GM18511 (cell line): ENCODE measurements around the gene VILL.

Experiments
- ATAC-seq: cut with Tn5 transposase; IDR thresholded peaks from one replicate; pipeline ENCODE4 v1.9.1; 2021; ENCODE audit warnings: mild to moderate bottlenecking, moderate library complexity; ENCODE audit not compliant: unreplicated experiment

Gene VILL

DNA sequence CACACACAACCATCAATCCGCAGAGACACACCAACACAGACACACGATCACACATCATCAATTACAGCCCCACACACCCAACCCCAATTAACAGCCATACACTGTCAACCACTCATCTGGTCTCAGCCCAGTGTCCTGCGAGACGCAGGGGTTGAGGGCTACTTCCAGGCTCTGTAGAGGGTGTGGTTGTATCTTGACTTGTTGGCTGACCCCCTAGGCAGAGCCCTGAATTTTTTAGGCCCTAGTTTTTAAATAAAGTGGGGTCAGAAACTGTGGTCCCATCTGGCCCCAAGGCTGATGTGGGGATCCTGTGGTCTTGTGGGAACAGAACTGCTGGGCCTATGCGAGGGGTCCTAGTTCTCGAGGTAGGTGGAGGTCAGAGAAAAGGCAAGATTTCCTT, 9.2 kb downstream of the VILL start:
- ATAC-seq: no peak

DNA sequence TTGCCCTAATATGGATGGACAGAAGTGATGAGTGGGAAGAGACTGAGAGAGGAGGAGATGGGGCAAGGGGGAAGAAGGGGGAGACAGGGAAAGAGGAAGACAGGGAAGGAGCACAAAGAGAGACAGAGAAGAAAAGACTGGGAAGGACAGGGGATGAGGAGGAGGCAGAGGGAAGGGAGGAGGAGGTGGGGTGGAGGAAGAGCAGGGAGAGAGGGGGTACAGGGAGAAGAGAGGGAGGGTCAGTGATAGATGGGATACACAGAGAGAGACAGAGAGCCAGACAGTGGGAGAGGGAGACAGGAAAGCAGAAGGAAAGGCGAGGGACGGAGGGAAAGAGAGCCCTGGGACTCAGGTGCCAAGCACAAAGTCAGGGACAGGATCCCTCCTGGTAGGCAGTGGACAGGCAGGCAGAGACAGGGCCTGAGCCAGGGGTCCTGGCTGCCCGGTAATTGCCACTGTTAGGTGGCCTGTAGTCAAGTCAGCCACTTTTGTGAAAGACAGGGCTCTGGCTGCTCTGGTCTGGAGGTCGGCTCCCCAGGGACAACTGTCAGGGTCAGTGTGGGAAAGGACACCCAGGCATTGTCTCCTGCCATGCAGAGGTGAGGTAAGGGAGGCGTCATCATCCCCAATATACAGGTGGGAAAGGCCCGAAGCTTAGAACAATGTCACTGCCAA, 9.8 kb downstream of the VILL start:
- no peak for ATAC-seq

DNA sequence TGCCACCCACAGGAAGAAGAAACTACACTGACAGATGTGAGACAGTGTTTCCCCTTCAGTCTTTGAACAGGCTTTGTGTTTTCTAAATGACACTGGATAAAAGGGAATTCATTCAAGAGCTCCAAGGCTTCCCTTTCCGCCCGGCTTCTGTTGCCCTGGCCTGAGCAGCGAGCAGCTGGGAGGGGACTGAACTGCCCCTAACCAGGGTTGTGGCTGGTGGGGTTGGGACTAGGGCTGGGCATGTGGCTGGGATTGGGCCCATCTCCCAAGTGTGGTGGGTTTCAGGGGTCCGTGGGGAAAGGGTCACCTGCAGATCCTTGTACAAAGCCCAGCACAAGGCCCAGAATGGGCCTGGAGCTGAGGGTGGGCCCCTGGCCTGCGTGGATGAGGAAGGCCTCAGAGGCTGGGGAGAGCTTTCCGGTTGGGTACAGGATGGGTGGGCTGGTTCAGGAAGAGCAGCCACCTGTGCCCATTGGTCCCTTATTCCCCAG, 10.4 kb downstream of the VILL start:
- no peak for ATAC-seq

DNA sequence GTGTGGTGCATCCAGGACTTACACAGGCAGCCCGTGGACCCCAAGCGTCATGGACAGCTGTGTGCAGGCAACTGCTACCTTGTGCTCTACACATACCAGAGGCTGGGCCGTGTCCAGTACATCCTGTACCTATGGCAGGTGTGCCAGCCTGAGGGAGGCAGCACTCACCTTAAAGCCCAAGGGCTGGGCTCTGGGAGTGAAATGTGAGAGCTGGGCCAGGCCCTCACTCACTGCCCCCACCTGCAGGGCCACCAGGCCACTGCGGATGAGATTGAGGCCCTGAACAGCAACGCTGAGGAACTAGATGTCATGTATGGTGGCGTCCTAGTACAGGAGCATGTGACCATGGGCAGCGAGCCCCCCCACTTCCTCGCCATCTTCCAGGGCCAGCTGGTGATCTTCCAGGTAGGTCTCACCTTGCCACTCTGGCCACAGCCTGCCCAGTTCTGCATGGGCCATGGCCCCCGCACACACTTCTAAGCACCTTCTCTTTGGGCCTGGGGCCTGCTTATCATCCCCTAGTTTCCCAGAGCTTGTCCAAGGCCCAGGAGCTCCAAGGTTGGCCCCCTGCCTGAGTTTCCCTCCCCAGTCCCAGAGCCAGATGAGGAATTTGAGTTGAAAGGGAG, 11.0 kb downstream of the VILL start:
- ATAC-seq: no peak

DNA sequence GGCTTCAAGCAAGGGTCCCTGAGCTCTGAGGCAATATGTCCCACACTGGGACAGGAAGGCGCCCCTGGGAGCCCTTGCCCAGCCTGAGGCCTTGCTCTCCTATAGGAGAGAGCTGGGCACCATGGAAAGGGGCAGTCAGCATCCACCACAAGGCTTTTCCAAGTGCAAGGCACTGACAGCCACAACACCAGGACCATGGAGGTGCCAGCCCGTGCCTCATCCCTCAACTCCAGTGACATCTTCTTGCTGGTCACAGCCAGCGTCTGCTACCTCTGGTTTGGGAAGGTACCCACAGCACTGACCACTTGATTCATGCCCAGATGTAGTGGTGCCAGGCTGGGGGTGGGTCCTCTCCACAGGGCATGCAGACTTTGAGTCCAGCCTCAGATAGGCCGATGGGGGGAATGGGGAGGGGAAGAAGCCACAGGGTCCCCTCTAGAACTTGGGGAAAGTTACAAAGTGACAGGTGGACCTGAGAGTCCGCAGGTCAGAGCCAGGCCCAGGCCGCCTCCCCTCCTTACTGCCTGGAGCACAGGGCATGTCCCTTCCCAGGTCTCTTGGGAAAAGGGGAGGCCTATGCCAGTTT, 11.8 kb downstream of the VILL start:
- no peak for ATAC-seq

DNA sequence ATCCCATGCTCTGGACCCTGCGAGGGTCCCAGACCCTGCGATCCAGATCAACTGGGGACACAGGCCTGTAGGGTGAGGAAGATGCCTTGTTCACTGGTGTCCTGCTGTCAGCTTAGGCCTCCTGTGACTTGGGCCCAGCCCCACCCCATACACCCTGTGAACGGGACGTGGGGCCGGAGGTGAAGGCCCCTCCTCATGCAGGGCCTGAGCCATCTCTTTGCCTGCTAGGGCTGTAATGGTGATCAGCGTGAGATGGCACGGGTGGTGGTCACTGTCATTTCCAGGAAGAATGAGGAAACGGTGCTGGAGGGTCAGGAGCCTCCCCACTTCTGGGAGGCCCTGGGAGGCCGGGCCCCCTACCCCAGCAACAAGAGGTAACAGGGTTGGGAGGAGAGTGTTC, 12.4 kb downstream of the VILL start:
- no peak for ATAC-seq

DNA sequence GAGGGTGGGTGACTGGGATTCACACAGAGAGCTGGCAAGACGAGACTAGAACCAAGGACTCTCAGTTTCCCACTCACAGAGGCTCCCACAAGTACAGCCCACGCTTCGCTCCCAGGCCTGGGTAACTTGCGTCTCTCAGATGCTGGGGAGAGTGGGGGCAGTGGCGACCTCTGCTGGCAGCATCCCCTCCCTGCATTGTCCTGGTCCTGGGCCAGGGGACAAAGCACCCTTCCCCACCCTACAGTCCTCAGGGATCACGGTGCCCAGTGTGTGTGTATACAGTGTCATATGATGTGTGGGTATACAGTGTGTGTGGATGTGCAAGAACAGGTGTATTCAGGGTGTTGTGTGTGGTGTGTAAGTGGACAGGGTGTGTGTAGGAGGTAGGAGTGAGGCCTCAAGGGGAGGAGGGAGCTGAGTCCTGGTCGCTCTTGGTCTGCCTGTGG, 12.8 kb downstream of the VILL start:
- ATAC-seq: no peak

DNA sequence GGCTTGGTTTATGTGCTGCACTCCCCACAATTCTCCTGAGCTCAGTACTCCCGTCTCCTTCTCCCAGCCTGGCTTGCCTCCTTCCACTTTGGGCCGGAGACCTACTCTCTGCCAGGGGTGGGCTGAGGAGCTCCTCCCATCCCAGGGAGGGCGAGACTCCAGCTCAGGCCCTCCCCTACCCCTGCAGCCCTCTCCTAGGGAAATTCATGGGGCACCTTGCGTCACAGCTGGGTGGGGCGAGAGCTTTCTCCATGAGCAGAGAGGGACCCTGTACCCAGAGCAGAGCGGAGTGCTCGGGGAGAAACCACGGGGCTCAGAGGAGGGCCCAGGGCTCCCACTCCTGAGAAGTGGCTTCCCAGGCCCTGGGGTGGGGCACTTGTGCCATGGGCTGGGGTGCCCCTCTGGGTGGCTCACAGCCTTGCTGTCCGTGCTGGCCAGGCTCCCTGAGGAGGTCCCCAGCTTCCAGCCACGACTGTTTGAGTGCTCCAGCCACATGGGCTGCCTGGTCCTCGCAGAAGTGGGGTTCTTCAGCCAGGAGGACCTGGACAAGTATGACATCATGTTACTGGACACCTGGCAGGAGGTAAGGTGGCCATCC, 13.3 kb downstream of the VILL start:
- ATAC-seq: no peak

DNA sequence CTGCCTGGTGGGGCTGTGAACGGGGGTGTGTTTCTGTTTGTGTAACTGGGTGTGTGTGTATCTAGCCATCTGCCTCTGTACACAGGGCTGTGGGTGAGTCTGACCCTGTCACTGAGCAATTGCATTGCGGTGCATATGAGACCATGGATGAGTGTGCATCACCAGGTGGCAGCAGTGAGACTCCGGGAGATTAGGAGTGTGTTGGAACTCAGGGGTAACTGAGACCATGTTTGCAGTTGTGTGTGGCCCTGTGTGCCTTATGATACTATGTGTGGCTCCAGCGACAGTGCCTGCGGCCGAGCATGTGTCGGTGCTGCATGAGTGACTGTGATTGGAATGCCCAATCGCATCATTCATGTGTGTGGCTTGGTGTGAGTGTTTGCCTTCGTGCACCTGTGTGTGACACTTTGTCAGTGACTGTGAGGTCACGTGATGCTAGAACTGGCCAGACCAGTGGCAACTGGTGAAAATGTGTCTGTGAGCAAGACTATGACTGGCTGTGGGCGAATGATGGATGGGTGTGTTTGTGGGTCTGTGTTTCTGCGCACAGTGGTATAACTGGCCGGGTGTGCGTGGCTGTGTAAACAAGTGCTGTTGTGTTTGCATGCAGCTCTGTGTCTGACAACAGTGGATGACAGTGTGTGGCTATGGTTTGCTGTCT, 14.0 kb downstream of the VILL start:
- peak; percentile 73 for ATAC-seq

DNA sequence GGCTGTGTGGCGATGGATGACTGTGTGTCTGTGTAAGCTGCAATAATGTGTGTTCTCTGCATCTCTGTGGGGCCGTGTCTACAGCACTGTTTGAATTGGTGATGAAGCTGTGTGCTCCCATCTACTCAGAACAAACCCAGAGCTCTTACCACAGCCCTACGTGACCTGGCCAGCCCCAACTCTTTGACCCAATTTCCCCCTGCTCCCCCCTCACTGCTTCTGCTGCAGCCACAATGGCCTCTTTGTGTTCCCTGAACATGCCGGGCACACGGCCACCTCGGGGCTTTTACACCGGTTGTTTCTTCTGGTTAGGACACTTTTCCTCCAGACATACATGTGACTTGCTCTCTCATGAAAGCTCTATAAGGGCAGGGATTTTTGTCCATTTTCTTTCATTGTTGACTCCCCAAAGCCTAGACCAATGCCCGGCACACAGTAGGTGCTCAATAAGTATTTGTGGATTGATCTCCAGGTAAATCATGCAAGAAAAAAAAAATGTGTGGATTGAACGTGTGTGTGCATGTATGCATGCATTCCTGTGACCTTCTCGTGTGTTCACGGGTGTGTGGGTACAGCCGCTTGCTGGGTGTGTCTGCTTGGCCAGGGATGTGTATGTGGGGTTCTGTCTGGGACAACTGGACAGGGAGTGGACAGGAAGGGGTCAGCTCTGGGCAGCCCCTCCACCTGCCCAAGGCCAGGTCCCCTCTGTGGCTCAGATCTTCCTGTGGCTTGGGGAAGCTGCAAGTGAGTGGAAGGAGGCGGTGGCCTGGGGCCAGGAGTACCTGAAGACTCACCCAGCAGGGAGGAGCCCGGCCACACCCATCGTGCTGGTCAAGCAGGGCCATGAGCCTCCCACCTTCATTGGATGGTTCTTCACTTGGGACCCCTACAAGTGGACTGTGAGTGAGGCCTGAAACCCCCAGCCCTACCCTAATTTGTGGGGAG, 14.8 kb downstream of the VILL start:
- no peak for ATAC-seq

DNA sequence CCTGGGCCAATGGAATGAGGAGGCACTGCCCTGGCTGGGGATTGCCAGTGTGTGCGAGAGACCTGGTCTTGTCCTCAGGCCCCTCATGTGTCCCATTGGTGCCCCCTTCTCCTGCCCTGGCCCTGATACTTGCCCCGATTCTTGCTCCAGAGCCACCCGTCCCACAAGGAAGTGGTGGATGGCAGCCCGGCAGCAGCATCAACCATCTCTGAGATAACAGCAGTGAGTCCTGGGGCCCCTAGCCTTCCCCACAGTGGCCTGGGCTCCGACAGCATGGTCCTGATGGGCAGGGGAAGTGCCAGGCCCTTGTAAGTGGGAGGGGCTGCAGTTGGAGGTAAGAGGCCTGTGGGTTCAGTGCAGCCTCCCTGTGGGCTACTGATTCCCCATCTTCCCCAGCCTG, 15.4 kb downstream of the VILL start:
- no peak for ATAC-seq

DNA sequence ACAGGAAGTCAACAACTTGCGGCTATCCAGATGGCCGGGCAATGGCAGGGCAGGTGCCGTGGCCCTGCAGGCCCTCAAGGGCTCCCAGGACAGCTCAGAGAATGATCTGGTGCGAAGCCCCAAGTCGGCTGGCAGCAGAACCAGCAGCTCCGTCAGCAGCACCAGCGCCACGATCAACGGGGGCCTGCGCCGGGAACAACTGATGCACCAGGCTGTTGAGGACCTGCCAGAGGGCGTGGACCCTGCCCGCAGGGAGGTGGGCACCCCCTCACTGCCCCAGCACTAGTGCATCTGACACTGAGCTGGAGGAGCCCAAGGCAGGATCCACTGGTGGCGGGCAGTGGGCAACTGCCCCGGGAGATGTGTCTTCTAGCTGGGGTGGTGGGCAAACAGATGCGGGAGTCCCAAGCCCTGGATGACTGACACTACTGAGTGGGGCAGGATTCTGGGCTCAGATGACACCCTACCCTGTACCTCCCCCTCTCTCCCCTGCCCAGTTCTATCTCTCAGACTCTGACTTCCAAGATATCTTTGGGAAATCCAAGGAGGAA, 15.9 kb downstream of the VILL start:
- no peak for ATAC-seq

DNA sequence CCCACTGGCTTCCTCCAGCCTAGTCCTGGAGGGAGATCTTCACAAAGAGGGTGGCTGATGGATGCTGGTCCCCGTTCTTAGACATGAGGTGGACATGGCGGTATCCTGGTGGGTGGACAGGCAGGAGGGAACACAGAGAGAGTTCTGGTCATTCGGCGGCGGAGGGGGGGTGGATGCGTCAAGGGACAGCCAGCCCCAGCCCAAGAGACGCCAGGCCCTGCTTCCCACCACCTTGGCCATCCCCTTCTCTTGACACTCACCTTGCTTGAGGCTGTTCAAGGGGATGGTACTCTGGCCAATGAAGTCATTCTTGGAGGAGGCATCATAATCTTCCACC, 17.1 kb downstream of the VILL start:
- ATAC-seq: no peak

DNA sequence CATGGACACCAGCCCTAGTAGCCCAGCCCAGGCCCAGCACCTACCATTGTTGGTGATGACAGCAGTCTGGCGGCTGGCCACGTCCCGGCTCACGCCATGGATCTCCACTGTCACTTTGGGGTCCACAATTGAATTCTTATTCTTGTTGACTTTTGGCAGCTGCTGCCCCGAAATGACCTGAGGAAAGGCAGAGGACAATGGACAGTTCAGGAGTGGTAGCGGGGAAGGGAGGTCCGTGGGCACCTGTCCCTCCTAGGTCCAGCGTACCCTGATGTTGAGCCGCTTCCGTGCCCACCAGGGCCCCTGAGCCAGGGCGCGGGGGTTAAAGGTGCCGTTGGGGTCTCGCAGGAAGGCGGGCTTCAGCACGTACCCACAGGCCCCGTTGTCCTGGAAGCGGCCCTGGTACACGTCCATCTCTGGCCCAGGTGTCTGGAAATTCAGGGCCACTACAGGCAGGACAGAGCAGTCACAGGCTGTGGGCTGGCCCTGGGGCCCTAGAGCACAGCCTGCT, 17.7 kb downstream of the VILL start:
- no peak for ATAC-seq

DNA sequence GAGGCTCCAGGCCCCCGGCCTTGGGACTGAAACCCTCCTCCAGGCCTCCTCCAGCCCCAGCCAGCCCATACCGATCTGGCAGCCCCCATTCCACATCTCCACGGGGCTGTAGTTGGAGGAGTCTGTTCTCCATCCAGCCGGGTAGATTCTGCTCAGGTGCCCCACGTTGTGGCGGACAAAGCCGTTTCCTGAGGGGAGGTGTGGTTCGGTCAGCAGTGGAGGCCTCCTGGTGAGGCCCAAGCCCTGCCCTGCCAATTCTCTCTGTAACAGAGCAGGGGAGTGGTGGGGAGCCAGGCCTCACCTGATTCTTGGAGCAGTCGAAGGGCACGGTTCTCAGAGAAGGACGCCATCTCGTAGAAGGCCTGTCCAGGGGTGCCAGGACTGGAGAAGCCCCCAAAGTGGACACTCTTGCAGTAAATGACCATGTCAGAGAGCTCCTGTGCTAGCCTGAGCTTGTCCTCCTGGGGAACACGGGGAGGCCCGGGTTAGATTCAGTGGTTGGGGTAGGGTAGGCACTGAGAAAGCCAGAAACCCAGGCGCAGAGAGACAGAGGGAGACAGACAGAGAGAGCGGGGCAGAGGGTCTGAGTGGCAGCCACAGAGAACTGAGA, 18.5 kb downstream of the VILL start:
- no peak for ATAC-seq

DNA sequence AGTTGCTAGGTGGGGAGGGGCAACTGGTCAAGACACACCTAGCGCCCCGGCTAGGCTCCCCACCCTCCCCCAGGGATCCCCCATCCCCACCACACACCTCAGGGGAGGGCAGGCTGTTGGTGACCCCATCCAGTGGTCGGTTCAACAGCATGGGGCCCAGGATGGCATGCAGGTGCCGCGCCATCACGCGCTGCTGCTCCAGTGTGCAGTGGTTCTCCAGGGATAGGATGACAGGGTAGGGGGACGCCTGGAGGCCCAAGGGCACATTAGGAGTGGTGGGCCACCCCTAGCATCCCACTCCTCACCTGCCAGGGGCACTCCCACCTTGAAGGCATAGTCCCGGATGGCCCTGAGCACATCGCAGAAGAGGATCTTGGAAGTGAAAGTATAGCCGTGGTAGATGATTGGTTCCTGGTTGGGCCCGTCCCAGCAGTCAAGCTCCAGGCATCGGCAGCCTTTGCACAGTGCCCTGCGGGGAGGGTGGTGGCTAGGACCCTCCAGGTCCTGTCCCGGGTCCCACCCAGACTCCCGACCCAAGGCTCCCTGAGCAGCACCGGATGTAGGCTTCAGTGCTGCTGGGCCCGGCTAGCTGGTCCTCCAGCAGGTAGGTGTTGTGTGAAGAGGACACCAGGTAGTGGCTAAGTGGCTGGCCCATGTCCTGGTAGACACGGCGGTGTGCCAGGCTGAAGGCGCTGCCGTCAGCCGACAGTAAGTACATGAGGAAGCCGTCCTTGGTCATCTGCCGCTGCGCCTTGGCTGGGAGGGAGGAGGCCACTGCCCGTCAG, 19.4 kb downstream of the VILL start:
- ATAC-seq: no peak

DNA sequence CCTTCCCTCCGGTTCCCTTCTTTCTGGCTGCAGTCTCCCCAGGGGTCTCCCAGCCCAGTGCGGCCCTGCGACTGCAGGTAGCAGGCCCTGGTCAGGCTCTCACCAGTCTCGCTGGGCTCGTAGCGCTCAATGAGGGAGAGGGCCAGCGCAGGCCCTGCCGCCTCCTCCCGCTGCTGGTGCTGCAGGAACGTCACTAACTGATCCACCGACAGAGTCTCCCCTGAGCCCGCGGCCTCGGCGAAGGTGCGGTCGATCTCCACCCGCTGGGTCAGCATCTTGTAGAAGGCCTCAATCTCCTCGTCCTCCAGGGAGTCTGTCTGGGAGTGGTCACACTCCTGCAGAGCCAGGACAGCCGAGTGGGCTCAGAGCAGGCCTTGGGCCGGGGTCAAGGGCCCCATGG, 20.5 kb downstream of the VILL start:
- ATAC-seq: no peak

DNA sequence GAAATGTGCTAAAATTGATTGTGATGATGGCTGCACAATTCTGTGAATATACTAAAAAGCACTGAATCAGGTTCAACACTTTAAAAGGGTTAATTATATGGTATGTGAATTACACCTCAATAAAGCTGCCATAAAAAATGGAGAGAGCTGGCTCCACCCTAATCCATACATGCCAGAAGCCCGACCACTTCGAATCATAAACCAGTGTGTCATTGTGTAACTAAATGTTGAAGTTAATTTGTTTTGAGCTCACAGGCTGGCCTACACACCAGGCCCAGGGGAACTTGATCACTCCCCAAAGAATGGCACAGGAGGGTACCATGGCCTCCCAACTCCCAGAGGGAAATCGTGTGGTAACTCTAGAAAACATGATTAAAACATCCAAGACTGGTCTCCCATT, 24.9 kb downstream of the VILL start:
- ATAC-seq: no peak

DNA sequence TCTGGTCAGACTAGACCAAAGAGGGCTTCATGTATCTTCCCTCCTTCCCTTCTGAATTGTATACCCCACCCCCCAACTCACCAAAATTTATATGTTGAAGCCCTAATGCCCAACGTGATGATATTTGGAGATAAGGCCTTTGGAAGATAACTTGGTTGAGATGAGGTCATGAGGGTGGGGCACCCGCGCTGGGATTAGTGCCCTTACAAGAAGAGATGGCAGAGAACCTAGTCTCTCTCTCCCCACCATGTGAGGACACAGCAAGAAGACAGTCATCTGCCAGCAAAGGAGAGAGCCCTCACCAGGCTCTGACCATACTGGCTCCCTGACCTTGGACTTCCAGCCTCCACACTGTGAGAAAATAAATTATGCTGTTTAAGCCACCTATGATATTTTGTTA, 25.4 kb downstream of the VILL start:
- ATAC-seq: no peak
